PC-9 (cell line): ENCODE results near the gene DYSF.

Experiments
- CTCF ChIP-seq: fragments of 200-600 bp; sonication (generic); conservative IDR thresholded peaks from 2 replicates; pipeline ENCODE4 v1.6.1; 2017; ENCODE audit warnings: mixed run types, antibody characterized with exemption, mild to moderate bottlenecking, moderate library complexity
- EZH2 ChIP-seq: fragments of 200-600 bp; sonication (generic); IDR thresholded peaks from 2 replicates; pipeline ENCODE4 v1.8.0; 2017; ENCODE audit warnings: antibody characterized with exemption, low read depth

- no peak for TF ChIP-seq CTCF
- no peak for TF ChIP-seq EZH2
Measured at GRCh38 chr2:71646028-71646427, 192.7 kb downstream of the DYSF start.
